B cell (primary cell): ENCODE results near the gene AUTS2. TPM values are rescaled to one million over a fixed set of nuclear protein-coding genes. Genes with fewer than 3 reads are reported as not detected.

Experiments
- ATAC-seq: fragments of 200-7000 bp; cut with Tn5 transposase; one replicate; pipeline ENCODE4 v1.10.0; 2021; ENCODE audit warnings: low read depth, mild to moderate bottlenecking, moderate number of reproducible peaks, moderate library complexity
- CTCF ChIA-PET: fragments of 350-600 bp; sonication (Branson Sonifier 250); formaldehyde crosslinking; loops from one replicate; lab custom pipeline; 2021; ENCODE audit warnings: antibody characterized with exemption, inconsistent platforms; lab: Charles Lee
- POLR2A ChIA-PET: fragments of 350-600 bp; sonication (Branson Sonifier 250); formaldehyde crosslinking; loops from one replicate; lab custom pipeline; 2021; ENCODE audit warnings: antibody characterized with exemption; lab: Charles Lee
- DNase-seq: peaks from one replicate; pipeline ENCODE4 v3.0.0; 2013
- H2AFZ ChIP-seq: 2 replicates; pipeline ENCODE4 v1.6.1; 2012; ENCODE audit warnings: mild to moderate bottlenecking, low read depth, low read length; ENCODE audit not compliant: insufficient read depth, poor library complexity, severe bottlenecking
- H3K27ac ChIP-seq, 2 donors: 1 replicate in 1 of 2; 2 replicates in 1 of 2; pipeline ENCODE4 v1.5.1; 2012 to 2013; ENCODE audit warnings: low read length in 2 of 2, mild to moderate bottlenecking in 2 of 2, moderate library complexity in 1 of 2
- H3K27me3 ChIP-seq, 4 experiments: fragments of 200-600 bp in 1 of 4; sonication (generic) in 1 of 4; replicated peaks in 1 of 4; 1 replicate in 2 of 4; 2 replicates in 2 of 4; pipeline versions ENCODE4 v1.6.1 to v1.7.0; 2013 to 2016; ENCODE audit warnings: low read length in 3 of 4, mild to moderate bottlenecking in 2 of 4, mixed read lengths in 1 of 4, moderate library complexity in 1 of 4; ENCODE audit not compliant: insufficient read depth in 4 of 4, control insufficient read depth in 3 of 4; ENCODE audit errors: control extremely low read depth in 1 of 4
- H3K36me3 ChIP-seq, 2 experiments: replicated peaks in 1 of 2; 1 replicate in 1 of 2; 2 replicates in 1 of 2; pipeline versions ENCODE4 v1.6.1 to v1.7.1; 2013; ENCODE audit warnings: low read length in 1 of 2; ENCODE audit not compliant: insufficient read depth in 2 of 2, control insufficient read depth in 1 of 2; ENCODE audit errors: control extremely low read depth in 1 of 2, extremely low read depth in 1 of 2
- H3K4me1 ChIP-seq, 2 donors: fragments of 200-600 bp in 1 of 2; sonication (generic) in 1 of 2; 1 replicate in 1 of 2; 2 replicates in 1 of 2; pipeline versions ENCODE4 v1.5.1 to v1.6.1; 2013 to 2017; ENCODE audit warnings: low read length in 2 of 2; ENCODE audit not compliant: control insufficient read depth in 2 of 2, insufficient read depth in 2 of 2
- H3K4me2 ChIP-seq: replicated peaks from 2 replicates; pipeline ENCODE3; 2012; ENCODE audit warnings: mild to moderate bottlenecking, low read depth, low read length; ENCODE audit not compliant: poor library complexity, severe bottlenecking
- H3K4me3 ChIP-seq, 5 experiments: fragments of 200-600 bp in 1 of 5; sonication (generic) in 1 of 5; 1 replicate in 3 of 5; 2 replicates in 2 of 5; pipeline versions ENCODE4 v1.5.1 to v1.7.0; 2011 to 2016; ENCODE audit warnings: low read length in 4 of 5, mild to moderate bottlenecking in 4 of 5, low read depth in 2 of 5, control low read depth in 1 of 5, moderate library complexity in 1 of 5; ENCODE audit not compliant: insufficient read depth in 1 of 5; ENCODE audit errors: control extremely low read depth in 1 of 5, extremely low read depth in 1 of 5
- H3K79me2 ChIP-seq: fragments of 200-600 bp; sonication (generic); one replicate; pipeline ENCODE4 v1.6.0; 2016; ENCODE audit warnings: low read length; ENCODE audit not compliant: control insufficient read depth, insufficient read depth
- H3K9ac ChIP-seq: fragments of 200-600 bp; sonication (generic); 2 replicates; pipeline ENCODE4 v1.6.1; 2017; ENCODE audit warnings: mild to moderate bottlenecking, low read length, moderate library complexity
- H3K9me3 ChIP-seq, 3 donors: one replicate each; pipeline versions ENCODE4 v1.6.1 to v1.7.1; 2013; ENCODE audit warnings: low read length in 2 of 3; ENCODE audit not compliant: control insufficient read depth in 2 of 3, insufficient read depth in 1 of 3; ENCODE audit errors: control extremely low read depth in 1 of 3
- H4K20me1 ChIP-seq: 2 replicates; pipeline ENCODE4 v1.6.0; 2012; ENCODE audit warnings: mild to moderate bottlenecking, low read length; ENCODE audit not compliant: insufficient read depth, control insufficient read depth, poor library complexity, severe bottlenecking
- H3K27ac Mint-ChIP-seq: one replicate; pipeline ENCODE4 v1.8.0; 2021; ENCODE audit warnings: mixed read lengths
- H3K27me3 Mint-ChIP-seq: one replicate; pipeline ENCODE4 v1.8.0; 2021; ENCODE audit warnings: mixed read lengths
- H3K4me1 Mint-ChIP-seq: one replicate; pipeline ENCODE4 v1.8.0; 2021; ENCODE audit warnings: mixed read lengths
- H3K4me3 Mint-ChIP-seq: one replicate; pipeline ENCODE4 v1.8.0; 2021; ENCODE audit warnings: mixed read lengths
- H3K9me3 Mint-ChIP-seq: one replicate; pipeline ENCODE4 v1.8.0; 2022; ENCODE audit warnings: mixed read lengths; ENCODE audit not compliant: insufficient read depth
- EZH2 ChIP-seq: IDR thresholded peaks from 2 replicates; pipeline ENCODE4 v1.6.1; 2012; ENCODE audit warnings: borderline replicate concordance, low read depth, mild to moderate bottlenecking, moderate library complexity, low read length; ENCODE audit not compliant: insufficient read depth, poor library complexity, severe bottlenecking
- WGBS: methylation state at CpG from one replicate; pipeline ENCODE4 v1.1.5; 2013; ENCODE audit warnings: missing lambda C conversion rate; ENCODE audit not compliant: insufficient coverage; 5-methylcytosine and 5-hydroxymethylcytosine counted together
- intact Hi-C: fragments of 100-400 bp; cut with micrococcal nuclease; formaldehyde crosslinking; loops from one replicate; pipeline ENCODE4 v1.10.0; 2022
- polyA plus RNA-seq: library from polyadenylated mRNA; depleted of rRNA; stranded (reverse); fragments of >200 nt; gene quantifications from 2 replicates; pipeline ENCODE4 v1.2.3, GENCODE V29; 2012
- total RNA-seq, 2 donors: library from RNA; stranded (reverse); fragments of 120-200 nt in 1 of 2; gene quantifications; 1 replicate in 1 of 2; 2 replicates in 1 of 2; pipeline versions ENCODE4 v1.2.3 to v1.2.4, GENCODE V29; 2013 to 2022
- TF ChIP-seq, protein P1 (sequence below): fragments of 200-600 bp; IDR thresholded peaks from one replicate; pipeline ENCODE4 v1.8.0; 2022; ENCODE audit warnings: antibody characterized with exemption, mild to moderate bottlenecking

AUTS2 gene
- total and polyA plus RNA-seq, 2 donors (not counting 1 experiment from before 2014, with no cell fraction given): 22.3 to 35.0 TPM

DNA sequence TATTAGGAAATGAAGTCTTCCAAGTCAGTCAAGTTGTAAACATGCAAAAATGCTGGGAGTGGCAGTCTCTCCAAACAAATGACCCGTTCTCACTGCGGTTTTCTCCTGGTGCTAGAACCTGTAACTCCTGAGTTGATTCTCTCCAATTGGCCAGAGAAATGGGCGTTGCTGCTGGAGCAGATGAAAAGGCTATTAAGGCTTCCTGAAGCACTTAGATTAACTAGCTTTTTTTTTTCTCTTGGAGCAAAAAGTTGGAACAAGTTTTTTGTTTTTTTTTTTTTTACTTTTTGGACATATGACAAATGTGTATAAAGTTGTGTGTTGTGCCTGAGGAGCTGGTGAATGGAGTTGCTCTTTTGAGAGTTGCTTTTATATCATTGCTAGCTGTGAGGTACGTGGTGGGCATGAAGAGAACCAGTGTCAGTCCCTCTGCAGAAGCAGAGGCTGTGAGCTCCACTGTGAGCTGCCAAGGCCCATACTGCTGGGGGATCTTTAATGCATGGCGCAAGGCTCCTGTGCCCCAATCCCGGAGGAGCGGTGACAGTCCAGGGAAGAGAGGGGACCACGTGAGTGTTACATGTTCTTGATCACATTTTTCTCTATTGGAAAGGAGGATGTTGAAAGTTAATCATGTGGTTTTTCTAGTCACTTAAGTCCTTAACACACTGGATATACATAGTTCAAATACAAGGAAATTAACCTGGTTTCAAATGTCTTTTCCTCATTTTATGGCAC lies 1140.0 kb downstream of the AUTS2 start:
- no peaks in the 10 kb centered on the region for H3K9me3 Mint-ChIP-seq
- WGBS: 98% methylated on average over 6 of the region's 8 CpGs
- Histone ChIP-seq H3K4me1 (peaks cover 0 to 3% of the 10 kb centered on the region in 2 donors), H3K36me3 (no peaks in the 10 kb centered on the region), H3K27ac (no peak overlapping the region), H4K20me1 (no peaks in the 10 kb centered on the region), H2AFZ (no peak overlapping the region), H3K4me3 (no peak overlapping the region), H3K27me3 (no peaks in the 10 kb centered on the region), H3K9ac (no peak overlapping the region), H3K9me3 (no peaks in the 10 kb centered on the region), H3K4me2 (no peak overlapping the region), H3K79me2 (no peaks in the 10 kb centered on the region)
- H3K27me3 Mint-ChIP-seq: no peaks in the 10 kb centered on the region
- ChIA-PET CTCF (no interaction called here), POLR2A (no interaction called here)
- TF ChIP-seq, protein P1, sequence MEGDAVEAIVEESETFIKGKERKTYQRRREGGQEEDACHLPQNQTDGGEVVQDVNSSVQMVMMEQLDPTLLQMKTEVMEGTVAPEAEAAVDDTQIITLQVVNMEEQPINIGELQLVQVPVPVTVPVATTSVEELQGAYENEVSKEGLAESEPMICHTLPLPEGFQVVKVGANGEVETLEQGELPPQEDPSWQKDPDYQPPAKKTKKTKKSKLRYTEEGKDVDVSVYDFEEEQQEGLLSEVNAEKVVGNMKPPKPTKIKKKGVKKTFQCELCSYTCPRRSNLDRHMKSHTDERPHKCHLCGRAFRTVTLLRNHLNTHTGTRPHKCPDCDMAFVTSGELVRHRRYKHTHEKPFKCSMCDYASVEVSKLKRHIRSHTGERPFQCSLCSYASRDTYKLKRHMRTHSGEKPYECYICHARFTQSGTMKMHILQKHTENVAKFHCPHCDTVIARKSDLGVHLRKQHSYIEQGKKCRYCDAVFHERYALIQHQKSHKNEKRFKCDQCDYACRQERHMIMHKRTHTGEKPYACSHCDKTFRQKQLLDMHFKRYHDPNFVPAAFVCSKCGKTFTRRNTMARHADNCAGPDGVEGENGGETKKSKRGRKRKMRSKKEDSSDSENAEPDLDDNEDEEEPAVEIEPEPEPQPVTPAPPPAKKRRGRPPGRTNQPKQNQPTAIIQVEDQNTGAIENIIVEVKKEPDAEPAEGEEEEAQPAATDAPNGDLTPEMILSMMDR: no peak
- ATAC-seq: no peak
- intact Hi-C loops: no loop called here
- H3K27ac Mint-ChIP-seq: no peak overlapping the region
- no peak overlapping the region for H3K4me3 Mint-ChIP-seq
- DNase-seq: no peak
- peaks cover 26% of the 10 kb centered on the region for H3K4me1 Mint-ChIP-seq

DNA sequence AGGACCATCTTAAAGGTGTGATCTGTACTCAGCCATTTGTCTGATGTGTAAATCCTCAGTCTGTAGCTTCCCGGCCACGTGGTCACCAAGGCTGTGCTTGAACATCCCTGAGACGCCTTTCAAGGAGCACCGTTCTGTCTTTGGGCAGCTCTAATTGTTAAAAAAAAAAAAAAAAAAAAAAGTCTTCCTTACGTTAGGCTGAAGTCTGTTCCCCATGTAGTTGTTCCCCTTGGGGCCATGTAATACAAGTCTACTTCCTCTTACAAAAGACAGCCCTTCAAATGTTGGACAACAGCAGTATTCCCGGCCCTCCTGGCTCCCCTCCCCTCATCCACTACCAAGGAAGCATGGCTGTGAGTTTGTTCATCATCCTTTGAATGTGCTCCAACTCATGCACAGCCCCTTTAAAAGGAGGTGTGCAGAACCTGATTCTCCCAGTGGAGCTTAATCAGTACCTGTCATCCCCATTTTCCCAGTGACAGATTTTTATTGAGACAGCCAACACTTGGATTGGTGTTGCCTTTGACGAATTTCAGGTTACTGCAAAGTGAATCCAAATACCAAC lies 1141.5 kb downstream of the AUTS2 start:
- TF ChIP-seq, protein P1: no peak
- no peak for TF ChIP-seq EZH2
- POLR2A ChIA-PET: no interaction called here

More for the DNA sequence above, 1141.5 kb downstream of the AUTS2 start:
- H3K4me1 Mint-ChIP-seq: peaks cover 26% of the 10 kb centered on the region
- Histone ChIP-seq H3K9ac (no peak overlapping the region), H3K27me3 (no peaks in the 10 kb centered on the region), H3K36me3 (no peaks in the 10 kb centered on the region), H3K27ac (no peak overlapping the region), H3K4me2 (no peak overlapping the region), H4K20me1 (no peaks in the 10 kb centered on the region), H3K9me3 (no peaks in the 10 kb centered on the region), H3K79me2 (no peaks in the 10 kb centered on the region), H3K4me3 (no peak overlapping the region), H2AFZ (no peak overlapping the region), H3K4me1 (peaks cover 0 to 3% of the 10 kb centered on the region in 2 donors)
- WGBS: 32% methylated on average over 5 of the region's 7 CpGs
- no peak overlapping the region for H3K4me3 Mint-ChIP-seq
- DNase-seq (no peak), ATAC-seq (no peak)
- CTCF ChIA-PET: no interaction called here
- no peaks in the 10 kb centered on the region for H3K9me3 Mint-ChIP-seq
- intact Hi-C loops: no loop called here
- H3K27ac Mint-ChIP-seq: no peak overlapping the region
- no peaks in the 10 kb centered on the region for H3K27me3 Mint-ChIP-seq
